OCI-LY7 (cell line): ENCODE data around the gene ITIH1.

Source experiments
- CTCF ChIP-seq: fragments of 200-600 bp; sonication (generic); conservative IDR thresholded peaks from 2 replicates; pipeline ENCODE4 v1.5.1; 2014; ENCODE audit warnings: mild to moderate bottlenecking, antibody characterized with exemption, low read length, moderate library complexity, mixed read lengths
- EZH2phosphoT487 ChIP-seq: fragments of 200-600 bp; sonication (generic); IDR thresholded peaks from 2 replicates; pipeline ENCODE4 v1.6.1; 2018; ENCODE audit warnings: low read depth, borderline replicate concordance, mild to moderate bottlenecking, mixed run types, antibody characterized with exemption, low read length, moderate library complexity, mixed read lengths

GRCh38 chr3:52771702-52772101, 5.7 kb upstream of the ITIH1 start:
- TF ChIP-seq CTCF (no peak), EZH2phosphoT487 (no peak)
